ENCODE measurements around the gene PIN4. TPM values are rescaled to one million over a fixed set of nuclear protein-coding genes. Genes with fewer than 3 reads are reported as not detected.

Gene PIN4
- total RNA-seq, 4 donors from 2014 or later: 6.2 to 12.6 (median 11.2) TPM

- Histone ChIP-seq H3K27ac (no peak overlapping the region), H3K9me3 (no peaks in the 10 kb centered on the region), H3K4me1 (peaks cover 6 to 9% of the 10 kb centered on the region in 2 donors), H3K36me3 (no peaks in the 10 kb centered on the region), H3K4me3 (replicated peaks in 1 of 3) (no peak overlapping the region), H3K27me3 (no peaks in the 10 kb centered on the region)
- DNase-seq: peak; percentile 58 to 67
- 97 to 100% methylated on average over 2 to 3 of the region's 3 CpGs for WGBS, 2 donors
- intact Hi-C loops (cut with DNase I): loop anchor here (10.0 kb wide), 1 partner anchor 299 kb away; no protein-coding TSS in a partner anchor
- no peak for TF ChIP-seq POLR2A (IDR thresholded peaks at IDR 0.05)
- TF ChIP-seq CTCF (IDR thresholded peaks at IDR 0.05): peak in 5 of 6 experiments; percentile 37 to 69 (median 64)
These were observed 64.0 kb downstream of the PIN4 start for GRCh38 chrX:72245461-72246089.

GRCh38 chrX:72247206-72247942 lies 65.8 kb downstream of the PIN4 start:
- Histone ChIP-seq H3K9me3 (no peaks in the 10 kb centered on the region), H3K27me3 (no peaks in the 10 kb centered on the region), H3K36me3 (no peaks in the 10 kb centered on the region), H3K27ac (peak overlapping the region in 2 of 3 donors; percentile 28 to 33), H3K4me3 (replicated peaks in 1 of 3) (no peak overlapping the region), H3K4me1 (peaks cover 6 to 9% of the 10 kb centered on the region in 2 donors)
- intact Hi-C loops (cut with DNase I): loop anchor here (10.0 kb wide), 1 partner anchor 297 kb away; no protein-coding TSS in a partner anchor
- no peak for TF ChIP-seq POLR2A (IDR thresholded peaks at IDR 0.05)
- TF ChIP-seq CTCF (IDR thresholded peaks at IDR 0.05): no peak
- DNase-seq: peak; percentile 74 to 82
- 0 to 29% methylated on average over 1 of the region's 2 CpGs for WGBS, 2 donors

Other genes starting within 250 kb of the PIN4 start
- gene RTL5, start 49.8 kb upstream of the PIN4 start, total RNA-seq: 1 to 10 TPM; 3.6 to 6.6 (median 5.9) TPM
- under 1 TPM in 1 of 4 donors, not detected in 3; 0.13 TPM for gene ERCC6L, start 57.3 kb downstream of the PIN4 start, total RNA-seq
- 1,000 to 10,000 TPM in 1 of 4 donors, 100 to 1,000 TPM in 3; 602 to 1,253 (median 805) TPM for gene RPS4X, start 95.5 kb downstream of the PIN4 start, total RNA-seq
- gene CITED1, start 124.2 kb downstream of the PIN4 start, total RNA-seq: 10 to 100 TPM in 2 of 4 donors, 1 to 10 TPM in 2; 5.5 to 29.9 (median 17.5) TPM

All from thyroid gland (tissue), 4 donors.